ENCODE results near the gene CMYA5.
"Not testable (repeated sequence)": the region's sequence is repeated elsewhere in the genome, so short reads cannot be mapped to it uniquely, and the experiment has no call there.

The CMYA5 gene

GRCh38 chr5:79704553-79704952 is 14.9 kb downstream of the CMYA5 start:
- no peak for DNase-seq

- no peak for DNase-seq
Observed at GRCh38 chr5:79705632-79706031, 16.0 kb downstream of the CMYA5 start.

GRCh38 chr5:79706317-79706716 is 16.7 kb downstream of the CMYA5 start:
- not testable (repeated sequence) for DNase-seq

DNA sequence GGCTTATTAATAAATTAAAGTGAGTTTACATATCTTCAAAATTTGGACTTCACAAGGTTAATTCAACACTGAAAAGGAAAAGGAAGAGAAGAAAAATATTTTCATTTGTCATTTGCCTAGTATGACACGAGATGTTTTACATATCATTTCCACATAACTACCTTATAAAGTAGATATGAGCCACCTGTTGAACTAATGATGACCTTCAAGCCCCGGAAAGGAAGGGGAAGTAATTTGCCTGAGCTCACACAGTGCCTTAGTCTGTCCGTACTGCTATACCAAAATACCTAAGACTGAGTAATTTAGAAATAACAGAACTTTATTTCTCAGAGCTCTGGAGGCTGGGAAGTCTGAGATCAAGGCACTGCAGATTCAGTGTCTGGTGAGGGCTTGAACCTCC is 17.9 kb downstream of the CMYA5 start:
- DNase-seq = no peak

GRCh38 chr5:79712741-79713140 is 23.1 kb downstream of the CMYA5 start:
- DNase-seq = no peak

- no peak for DNase-seq
Observed at GRCh38 chr5:79713727-79714126, 24.1 kb downstream of the CMYA5 start.

GRCh38 chr5:79716839-79717238 is 27.2 kb downstream of the CMYA5 start:
- DNase-seq = no peak

DNA sequence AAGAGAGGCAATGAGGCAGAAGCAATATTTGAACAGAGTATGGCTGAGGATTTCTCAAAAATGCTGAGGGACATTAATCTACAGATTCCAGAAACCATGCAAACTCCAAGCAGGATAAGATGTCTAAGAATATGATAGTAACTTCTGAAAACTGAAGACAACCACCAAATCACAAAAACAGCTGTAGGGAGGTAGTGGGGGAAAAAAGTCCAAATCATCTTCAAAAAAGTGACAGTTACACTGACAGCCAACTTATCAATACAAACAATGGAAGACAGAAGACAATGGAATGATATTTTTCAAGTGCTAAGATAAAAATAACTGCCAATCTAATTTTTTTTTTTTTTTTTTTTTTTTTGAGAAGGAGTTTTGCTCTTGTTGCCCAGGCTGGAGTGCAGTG is 30.5 kb downstream of the CMYA5 start:
- DNase-seq = no peak

DNA sequence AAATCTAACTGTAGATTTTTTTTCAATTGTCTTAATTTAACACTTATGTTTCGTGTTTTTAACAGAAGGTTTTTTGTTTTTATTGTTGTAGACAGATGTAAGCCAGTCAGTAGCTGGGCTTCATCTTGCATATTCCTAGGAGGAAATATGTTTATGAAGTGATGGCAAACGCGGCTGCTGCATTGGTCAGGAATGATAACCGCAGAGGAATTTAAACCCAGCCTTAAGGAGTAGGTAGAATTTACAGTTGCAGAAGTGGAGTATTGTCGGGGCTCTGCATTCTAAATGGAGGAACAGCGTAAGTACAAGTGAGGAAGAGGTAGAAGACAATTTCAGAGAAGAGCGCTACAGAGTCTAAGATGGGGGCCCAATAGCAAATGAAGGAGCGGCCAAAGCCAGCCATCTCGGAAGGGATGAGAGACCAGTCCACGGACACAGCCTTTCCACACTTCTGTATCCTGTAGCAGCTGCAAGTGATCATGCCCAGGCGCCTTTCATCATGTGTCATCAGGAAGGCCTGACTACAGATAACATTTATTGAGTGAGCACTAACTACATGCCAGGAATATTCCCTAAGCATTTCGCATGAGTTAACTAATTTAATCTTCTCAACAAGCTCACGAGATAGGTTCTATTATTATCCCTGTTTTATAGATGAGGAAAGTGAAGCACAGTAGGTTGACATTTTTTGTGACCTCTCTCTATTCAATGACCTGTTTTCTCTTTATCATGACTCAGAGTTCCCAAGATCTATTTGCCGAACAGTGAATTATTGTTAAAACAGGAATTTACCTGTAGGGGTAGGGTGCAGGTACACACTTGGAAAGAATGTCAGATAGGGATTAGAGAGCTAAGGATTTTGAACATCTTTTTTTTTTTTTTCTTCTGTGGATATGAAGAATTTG is 38.1 kb downstream of the CMYA5 start:
- DNase-seq = no peak

GRCh38 chr5:79728396-79728795 is 38.8 kb downstream of the CMYA5 start:
- DNase-seq = no peak

DNA sequence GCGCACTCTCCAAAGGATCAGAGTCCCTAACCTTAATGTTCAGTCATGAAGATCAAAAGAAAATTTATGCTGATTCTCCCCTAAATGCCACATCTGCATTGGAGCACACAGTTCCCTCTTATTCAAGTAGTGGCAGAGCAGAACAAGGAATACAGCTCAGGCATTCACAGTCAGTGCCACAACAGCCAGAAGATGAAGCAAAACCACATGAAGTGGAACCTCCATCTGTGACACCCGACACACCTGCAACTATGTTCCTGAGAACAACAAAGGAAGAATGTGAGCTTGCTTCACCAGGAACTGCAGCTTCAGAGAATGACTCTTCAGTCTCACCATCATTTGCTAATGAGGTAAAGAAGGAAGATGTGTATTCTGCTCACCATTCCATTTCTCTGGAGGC is 40.0 kb downstream of the CMYA5 start:
- DNase-seq = no peak

DNA sequence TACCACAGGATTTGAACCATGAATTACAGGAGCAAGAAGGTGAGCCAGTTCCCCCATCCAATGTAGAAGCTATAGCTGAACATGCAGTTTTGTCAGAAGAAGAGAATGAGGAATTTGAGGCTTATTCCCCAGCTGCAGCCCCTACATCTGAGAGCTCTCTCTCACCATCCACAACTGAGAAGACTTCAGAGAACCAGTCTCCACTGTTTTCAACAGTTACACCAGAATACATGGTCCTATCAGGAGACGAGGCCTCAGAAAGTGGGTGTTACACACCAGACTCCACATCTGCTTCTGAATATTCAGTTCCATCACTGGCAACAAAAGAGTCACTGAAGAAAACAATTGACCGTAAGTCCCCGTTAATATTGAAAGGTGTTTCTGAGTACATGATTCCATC is 40.9 kb downstream of the CMYA5 start:
- DNase-seq = no peak

GRCh38 chr5:79731775-79732174 is 42.1 kb downstream of the CMYA5 start:
- no peak for DNase-seq

DNA sequence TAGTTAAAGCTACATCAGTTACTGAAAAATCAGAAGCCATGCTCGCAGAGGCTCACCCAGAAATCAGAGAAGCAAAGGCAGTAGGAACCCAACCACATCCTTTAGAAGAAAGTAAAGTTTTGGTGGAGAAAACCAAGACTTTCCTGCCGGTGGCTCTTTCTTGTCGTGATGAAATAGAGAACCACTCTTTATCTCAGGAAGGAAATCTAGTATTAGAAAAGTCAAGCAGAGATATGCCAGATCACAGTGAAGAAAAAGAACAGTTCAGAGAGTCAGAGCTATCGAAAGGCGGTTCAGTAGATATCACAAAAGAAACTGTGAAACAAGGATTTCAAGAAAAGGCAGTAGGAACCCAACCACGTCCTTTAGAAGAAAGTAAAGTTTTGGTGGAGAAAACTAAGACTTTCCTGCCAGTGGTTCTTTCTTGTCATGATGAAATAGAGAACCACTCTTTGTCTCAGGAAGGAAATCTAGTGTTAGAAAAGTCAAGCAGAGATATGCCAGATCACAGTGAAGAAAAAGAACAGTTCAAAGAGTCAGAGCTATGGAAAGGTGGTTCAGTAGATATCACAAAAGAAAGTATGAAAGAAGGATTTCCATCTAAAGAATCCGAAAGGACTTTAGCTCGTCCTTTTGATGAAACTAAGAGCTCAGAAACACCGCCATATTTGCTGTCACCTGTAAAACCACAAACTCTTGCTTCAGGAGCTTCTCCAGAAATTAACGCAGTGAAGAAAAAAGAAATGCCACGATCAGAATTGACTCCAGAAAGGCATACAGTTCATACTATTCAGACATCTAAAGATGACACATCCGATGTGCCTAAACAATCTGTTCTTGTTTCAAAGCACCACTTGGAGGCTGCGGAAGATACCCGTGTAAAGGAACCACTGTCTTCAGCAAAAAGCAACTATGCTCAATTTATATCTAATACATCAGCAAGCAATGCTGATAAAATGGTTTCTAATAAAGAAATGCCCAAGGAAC is 47.2 kb downstream of the CMYA5 start:
- DNase-seq = no peak

GRCh38 chr5:79738349-79738748 is 48.7 kb downstream of the CMYA5 start:
- no peak for DNase-seq

- DNase-seq = no peak
Observed at GRCh38 chr5:79742549-79743136, 53.0 kb downstream of the CMYA5 start.

- no peak for DNase-seq
Observed at GRCh38 chr5:79743846-79744605, 54.4 kb downstream of the CMYA5 start.

GRCh38 chr5:79745255-79745654 is 55.6 kb downstream of the CMYA5 start:
- DNase-seq = no peak

DNA sequence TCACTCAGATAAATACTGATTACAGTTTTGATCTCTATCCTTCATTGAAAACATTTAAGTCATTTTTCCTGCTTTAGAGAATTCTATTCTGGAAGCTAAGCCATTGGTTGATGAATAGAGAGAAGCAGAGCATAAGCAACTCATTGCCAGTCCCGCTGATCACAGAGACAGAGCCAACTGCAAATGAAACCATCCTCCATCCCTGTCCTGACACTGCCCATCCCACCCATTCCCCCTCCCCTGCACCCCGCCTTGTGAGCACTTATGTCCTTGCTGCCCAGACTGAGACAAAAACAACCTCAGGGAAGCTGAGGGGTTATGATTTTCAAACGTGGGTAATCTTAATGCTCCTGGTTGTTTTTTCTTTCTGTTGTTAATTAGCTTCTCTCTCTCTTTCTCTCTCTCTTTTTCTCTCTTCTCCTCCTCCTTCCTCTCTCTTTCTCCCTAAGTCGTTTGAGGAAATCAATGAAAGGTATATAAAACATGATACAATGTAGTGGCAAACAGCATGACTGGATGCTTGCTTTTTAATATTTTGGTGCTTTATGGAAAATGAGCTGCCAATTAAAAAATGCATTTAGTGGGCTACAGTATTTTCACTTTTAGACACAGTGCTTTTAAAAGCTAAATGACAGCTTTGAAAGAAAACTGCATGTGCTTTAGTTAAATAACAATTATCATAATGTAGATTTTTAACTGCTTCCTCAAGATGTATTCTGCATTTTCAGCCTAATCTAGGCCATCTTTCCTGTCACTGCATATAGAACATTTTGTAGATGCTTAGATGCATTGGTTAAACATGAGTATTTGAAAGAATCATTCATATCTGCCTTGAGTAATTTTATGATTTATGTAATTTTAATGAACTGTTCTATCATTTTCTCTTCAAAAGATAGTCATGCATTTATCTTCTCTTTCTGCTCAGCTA is 57.3 kb downstream of the CMYA5 start:
- DNase-seq = no peak

DNA sequence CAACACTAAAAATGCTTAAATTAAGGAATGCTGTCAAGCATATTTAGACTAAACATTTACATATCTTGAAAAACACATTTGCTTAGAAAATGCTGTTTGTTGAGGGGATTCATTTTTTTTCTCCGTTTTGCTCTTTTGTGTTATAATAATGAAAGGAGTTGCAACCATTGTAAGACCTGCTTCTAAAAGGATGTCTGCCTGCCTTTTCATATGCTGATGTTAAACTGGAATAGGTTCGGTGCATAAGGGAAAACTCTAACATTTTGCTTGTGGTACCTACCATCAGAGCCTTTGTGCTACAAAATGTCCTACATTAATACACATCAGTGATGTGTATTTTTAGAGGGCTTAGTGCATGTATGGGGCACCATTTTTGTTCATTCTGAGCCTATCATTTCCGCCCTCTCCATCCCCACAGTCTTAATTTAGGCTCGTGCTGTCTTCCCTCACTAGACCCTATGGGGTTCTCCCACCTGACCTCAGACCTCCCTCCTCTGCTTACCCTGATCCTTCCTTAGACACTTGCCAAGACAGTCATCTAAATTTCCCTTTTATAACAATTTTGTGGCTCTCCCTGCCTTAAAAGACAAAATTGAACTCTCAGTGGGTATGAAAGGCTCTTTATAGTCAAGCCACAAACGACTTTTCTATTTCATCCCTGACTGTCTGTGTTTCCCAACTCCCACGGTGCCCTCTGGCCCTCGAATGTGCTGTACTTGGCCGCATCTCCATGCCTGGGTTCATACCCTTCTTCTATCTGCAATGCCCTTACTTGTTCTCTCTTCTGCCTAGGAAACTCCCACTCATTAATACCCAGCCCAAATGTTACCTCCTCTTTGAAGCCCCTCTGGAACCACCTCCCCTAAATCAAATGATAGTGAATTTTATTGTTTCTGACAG is 61.2 kb downstream of the CMYA5 start:
- no peak for DNase-seq

Data from NCI-H82 (cell line).